Measurements from ENCODE around the gene RBPMS2. TPM values are rescaled to one million over a fixed set of nuclear protein-coding genes. Genes with fewer than 3 reads are reported as not detected.
"Not testable (repeated sequence)": the region's sequence is repeated elsewhere in the genome, so short reads cannot be mapped to it uniquely, and the experiment has no call there.

RBPMS2 gene
- total RNA-seq, 3 donors from 2014 or later, result 3.5 to 133 (median 6.3) TPM

DNA sequence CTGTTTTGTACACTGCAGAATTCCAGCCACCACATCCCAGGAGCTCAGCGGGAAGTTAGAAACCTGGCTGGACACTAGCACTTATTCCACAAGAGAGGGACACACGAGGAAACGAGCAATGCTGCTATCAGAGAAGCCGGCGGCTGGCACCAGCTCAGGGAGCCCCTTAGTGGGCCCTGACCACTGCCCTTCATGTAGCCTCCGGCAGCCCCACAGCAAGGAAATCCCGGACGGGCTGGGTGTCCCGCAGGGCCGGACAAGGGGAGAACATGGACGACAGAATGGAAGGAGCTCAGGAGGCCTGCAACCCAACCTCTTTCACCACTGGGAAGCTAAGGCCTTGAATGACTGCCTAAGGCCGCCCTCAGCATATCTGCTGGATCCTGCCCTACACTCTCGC is 32.5 kb downstream of the RBPMS2 start:
- Histone ChIP-seq H3K4me1 (ENCODE audit: low read depth) (peaks cover 4% of the 10 kb centered on the region), H3K36me3 (ENCODE audit: low read depth) (no peaks in the 10 kb centered on the region), H3K9me3 (no peaks in the 10 kb centered on the region), H3K4me3 (no peak overlapping the region)
- TF ChIP-seq, protein P1, sequence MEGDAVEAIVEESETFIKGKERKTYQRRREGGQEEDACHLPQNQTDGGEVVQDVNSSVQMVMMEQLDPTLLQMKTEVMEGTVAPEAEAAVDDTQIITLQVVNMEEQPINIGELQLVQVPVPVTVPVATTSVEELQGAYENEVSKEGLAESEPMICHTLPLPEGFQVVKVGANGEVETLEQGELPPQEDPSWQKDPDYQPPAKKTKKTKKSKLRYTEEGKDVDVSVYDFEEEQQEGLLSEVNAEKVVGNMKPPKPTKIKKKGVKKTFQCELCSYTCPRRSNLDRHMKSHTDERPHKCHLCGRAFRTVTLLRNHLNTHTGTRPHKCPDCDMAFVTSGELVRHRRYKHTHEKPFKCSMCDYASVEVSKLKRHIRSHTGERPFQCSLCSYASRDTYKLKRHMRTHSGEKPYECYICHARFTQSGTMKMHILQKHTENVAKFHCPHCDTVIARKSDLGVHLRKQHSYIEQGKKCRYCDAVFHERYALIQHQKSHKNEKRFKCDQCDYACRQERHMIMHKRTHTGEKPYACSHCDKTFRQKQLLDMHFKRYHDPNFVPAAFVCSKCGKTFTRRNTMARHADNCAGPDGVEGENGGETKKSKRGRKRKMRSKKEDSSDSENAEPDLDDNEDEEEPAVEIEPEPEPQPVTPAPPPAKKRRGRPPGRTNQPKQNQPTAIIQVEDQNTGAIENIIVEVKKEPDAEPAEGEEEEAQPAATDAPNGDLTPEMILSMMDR (IDR thresholded peaks at IDR 0.05), result no peak
- ATAC-seq (no peak), DNase-seq (no peak)
- intact Hi-C loops (cut with DNase I, micrococcal nuclease), result no loop called here

DNA sequence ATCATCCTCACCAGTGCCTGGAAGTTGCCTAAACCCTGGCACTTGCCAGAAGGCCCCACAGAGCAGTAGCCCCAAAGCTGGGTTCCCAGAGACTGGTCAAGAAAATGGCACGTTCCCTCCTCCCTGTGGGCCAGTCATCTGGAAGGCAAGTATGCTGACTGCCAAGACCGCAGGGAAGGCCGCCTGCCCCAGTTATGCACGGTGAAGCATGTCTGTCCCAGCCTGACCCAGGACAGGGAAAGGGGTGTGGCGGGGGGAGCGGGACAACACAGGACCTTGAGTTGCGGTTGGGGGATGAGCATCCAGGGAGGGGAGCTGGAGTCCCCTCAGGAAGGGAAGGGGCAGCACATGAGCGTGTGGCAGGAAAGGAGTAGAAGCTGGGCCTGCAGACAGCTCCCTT is 33.0 kb downstream of the RBPMS2 start:
- no peak for ATAC-seq
- TF ChIP-seq, protein P1 (IDR thresholded peaks at IDR 0.05), result no peak
- H3K9me3 ChIP-seq, result no peaks in the 10 kb centered on the region
- DNase-seq, result no peak
- no peak overlapping the region for H3K4me3 ChIP-seq
- H3K36me3 ChIP-seq (ENCODE audit: low read depth), result no peaks in the 10 kb centered on the region
- peaks cover 4% of the 10 kb centered on the region for H3K4me1 ChIP-seq (ENCODE audit: low read depth)
- intact Hi-C loops (cut with DNase I, micrococcal nuclease), result no loop called here

DNA sequence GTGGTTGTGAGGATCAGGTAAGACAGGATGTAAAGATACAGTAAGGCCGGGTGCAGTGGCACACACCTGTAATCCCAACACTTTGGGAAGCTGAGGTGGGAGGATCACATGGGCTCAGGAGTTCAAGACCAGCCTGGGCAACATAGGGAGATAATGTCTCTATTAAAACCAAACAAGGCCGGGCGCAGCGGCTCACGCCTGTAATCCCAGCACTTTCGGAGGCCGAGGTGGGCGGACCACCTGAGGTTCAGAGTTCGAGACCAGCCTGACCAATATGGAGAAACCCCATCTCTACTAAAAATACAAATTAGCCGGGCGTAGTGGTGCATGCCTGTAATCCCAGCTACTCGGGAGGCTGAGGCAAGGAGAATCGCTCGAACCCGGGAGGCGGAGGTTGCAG is 33.7 kb downstream of the RBPMS2 start:
- H3K4me1 ChIP-seq (ENCODE audit: low read depth); intact Hi-C loops (cut with DNase I, micrococcal nuclease); DNase-seq: not testable (repeated sequence)

DNA sequence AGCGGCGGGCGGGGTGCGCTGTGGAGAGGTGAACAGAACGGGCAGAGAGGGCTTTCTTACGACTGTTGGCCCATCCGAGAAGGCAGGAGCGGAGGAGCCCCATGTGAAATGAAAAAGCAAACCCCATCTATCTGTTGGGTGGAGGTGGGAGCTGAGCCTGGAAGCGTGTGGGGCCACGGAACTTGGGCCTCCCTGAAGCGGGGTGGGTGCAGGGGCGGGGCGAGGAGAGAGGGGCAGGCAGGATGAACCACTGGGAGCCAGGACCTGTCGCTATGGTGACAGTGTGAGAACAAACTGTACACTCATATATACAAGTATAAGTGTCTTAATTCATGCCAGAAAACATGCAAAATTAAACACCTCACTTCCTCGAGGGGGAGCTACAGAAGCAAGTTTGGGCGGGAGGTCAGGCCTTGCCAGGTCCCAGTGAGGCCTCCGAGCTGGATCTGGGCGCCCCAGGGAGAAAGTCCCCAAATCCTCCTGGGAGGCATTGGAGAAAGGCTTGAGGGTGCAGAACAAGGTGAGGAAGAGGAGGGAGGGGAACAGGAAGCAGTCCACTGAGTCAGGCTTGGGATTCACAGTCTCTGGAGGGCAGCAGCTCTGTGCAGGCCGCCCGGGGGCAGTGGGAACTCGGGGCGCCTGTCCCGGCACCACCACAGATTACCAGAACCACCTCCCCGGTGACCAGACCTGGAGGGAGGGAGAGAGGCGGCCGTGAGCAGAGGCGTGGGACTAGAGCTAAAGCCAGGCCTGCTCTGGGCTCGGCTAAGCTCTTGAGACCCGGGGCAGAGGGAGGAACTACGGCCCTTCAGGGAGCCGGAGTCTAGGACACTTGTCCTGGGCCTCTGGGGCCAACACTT is 34.8 kb downstream of the RBPMS2 start:
- DNase-seq (peak; percentile 40 to 71 (median 50)), ATAC-seq (peak; percentile 75)
- H3K9me3 ChIP-seq, result no peaks in the 10 kb centered on the region
- no peaks in the 10 kb centered on the region for H3K36me3 ChIP-seq (ENCODE audit: low read depth)
- peaks cover 4% of the 10 kb centered on the region for H3K4me1 ChIP-seq (ENCODE audit: low read depth)
- TF ChIP-seq, protein P1 (IDR thresholded peaks at IDR 0.05), result no peak
- intact Hi-C loops (cut with DNase I, micrococcal nuclease), result no loop called here
- no peak overlapping the region for H3K4me3 ChIP-seq

More for the DNA sequence above, 33.7 kb downstream of the RBPMS2 start:
- H3K4me3 ChIP-seq; ATAC-seq; H3K36me3 ChIP-seq (ENCODE audit: low read depth); H3K9me3 ChIP-seq: not testable (repeated sequence)

DNA sequence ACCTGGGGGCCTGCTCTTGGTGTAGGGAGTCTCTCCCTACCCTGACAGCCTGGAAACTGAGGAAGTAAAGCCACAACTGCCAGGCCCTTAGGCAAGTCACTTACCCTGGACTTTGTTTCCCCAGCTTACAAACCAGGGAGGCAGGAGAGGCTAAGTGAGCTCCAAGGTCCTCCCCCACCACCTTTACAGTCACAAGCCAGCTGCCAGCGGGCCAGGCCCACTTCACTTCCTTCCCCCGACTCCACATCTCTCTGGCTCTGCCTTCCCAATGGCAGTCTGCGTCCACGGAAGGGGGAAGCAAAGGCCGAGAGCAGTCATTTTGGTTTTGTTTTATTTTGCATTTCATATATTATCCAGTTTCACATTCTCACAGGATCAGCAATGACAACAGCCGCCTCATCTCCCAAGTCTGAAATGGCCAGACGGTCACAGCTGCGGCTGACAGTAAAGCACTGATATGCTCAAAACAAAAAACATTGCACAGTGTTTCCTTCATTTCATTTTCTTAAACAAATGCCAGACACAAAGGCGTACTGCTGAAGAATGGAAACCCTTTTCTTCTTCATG is 35.7 kb downstream of the RBPMS2 start:
- intact Hi-C loops (cut with DNase I, micrococcal nuclease), result loop anchor here in 1 of 2 donors (10.0 kb wide), 1 partner anchor 165 kb away; no protein-coding TSS in a partner anchor
- ATAC-seq (no peak), DNase-seq (no peak)
- Histone ChIP-seq H3K36me3 (ENCODE audit: low read depth) (no peaks in the 10 kb centered on the region), H3K4me3 (no peak overlapping the region), H3K4me1 (ENCODE audit: low read depth) (peaks cover 4% of the 10 kb centered on the region), H3K9me3 (no peaks in the 10 kb centered on the region)
- TF ChIP-seq, protein P1 (IDR thresholded peaks at IDR 0.05), result no peak

DNA sequence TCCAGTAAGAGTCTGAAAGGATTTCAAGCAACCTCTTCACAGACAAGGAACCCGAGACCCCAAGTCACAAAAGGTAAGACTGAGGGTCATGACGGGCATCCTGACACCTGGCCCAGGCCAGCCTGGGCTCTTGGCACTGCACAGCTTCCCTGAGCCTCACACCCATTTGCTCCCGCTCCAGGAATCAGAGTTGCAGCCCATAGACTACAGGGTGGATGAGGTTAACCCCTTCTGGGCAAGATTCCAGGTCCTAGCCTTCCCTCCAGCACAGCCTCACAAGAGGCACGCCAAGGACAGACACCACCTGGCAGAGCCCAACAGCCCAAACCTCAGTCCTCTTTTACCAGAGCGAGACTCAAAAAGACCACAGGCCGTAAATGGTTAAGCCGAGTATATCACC is 36.2 kb downstream of the RBPMS2 start:
- Histone ChIP-seq H3K4me1 (ENCODE audit: low read depth) (peaks cover 4% of the 10 kb centered on the region), H3K4me3 (no peak overlapping the region)
- intact Hi-C loops (cut with DNase I, micrococcal nuclease), result loop anchor here in 1 of 2 donors (10.0 kb wide), 1 partner anchor 166 kb away; no protein-coding TSS in a partner anchor

More for the DNA sequence above, 36.2 kb downstream of the RBPMS2 start:
- Histone ChIP-seq H3K9me3 (no peaks in the 10 kb centered on the region), H3K36me3 (ENCODE audit: low read depth) (no peaks in the 10 kb centered on the region)
- no peak for DNase-seq
- TF ChIP-seq, protein P1 (IDR thresholded peaks at IDR 0.05), result no peak
- ATAC-seq, result peak; percentile 9
